ENCODE measurements around the gene PHF10.
"Not testable (repeated sequence)": the region's sequence is repeated elsewhere in the genome, so short reads cannot be mapped to it uniquely, and the experiment has no call there.

The PHF10 gene

DNA sequence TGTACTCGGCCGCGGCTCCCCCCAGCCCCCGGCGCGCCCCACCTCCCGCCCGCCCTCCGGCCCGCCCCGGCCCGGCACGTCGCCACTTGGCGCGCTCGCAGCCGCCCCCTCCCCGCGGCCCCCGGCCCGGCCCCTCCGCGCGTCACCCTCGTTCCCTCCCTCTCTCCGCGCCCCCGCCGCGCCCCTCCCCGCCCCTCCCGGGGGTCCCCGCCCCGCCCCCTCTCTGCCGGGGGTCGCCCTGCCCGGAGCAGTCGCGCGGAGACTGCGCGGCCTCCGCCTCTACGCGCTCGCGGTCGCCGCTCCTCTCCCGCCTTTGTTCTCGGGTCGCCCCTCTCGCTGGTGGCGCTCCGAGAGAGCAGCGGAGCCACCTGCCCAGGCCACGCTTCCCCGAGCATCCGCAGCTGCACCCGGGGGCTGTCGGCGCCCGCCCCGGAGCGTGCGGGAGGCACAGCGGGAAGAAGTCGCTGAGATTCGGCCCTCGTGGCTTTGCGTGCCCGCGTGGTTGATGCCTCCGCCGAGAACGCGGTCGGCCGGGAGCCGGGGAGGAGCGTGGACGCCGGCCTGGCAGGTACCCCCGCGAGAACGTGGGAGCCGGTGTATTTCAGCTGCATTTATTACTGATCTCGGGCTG is at the start of gene PHF10:
Gene PHF10 (minus strand): TSS at position 7 of the 631 bp plus-strand sequence. CDS start 569 bp downstream, outside the sequence.
- Mint-ChIP-seq H3K9me3 (no peaks in the 10 kb centered on the region), H3K27me3 (no peaks in the 10 kb centered on the region), H3K4me1 (peaks cover 28% of the 10 kb centered on the region), H3K27ac (ENCODE audit: low read depth) (peak within 1 kb of the TSS; percentile 91), H3K36me3 (ENCODE audit: insufficient read depth) (peaks cover 21% of the 10 kb centered on the region), H3K4me3 (peak within 1 kb of the TSS; percentile 84)
- DNase-seq (ENCODE audit: low spot score in 2 of 2) (peak; percentile 24 to 33), ATAC-seq (replicated peaks; ENCODE audit: extremely low read depth, poor library complexity, severe bottlenecking) (peak; percentile 37)

DNA sequence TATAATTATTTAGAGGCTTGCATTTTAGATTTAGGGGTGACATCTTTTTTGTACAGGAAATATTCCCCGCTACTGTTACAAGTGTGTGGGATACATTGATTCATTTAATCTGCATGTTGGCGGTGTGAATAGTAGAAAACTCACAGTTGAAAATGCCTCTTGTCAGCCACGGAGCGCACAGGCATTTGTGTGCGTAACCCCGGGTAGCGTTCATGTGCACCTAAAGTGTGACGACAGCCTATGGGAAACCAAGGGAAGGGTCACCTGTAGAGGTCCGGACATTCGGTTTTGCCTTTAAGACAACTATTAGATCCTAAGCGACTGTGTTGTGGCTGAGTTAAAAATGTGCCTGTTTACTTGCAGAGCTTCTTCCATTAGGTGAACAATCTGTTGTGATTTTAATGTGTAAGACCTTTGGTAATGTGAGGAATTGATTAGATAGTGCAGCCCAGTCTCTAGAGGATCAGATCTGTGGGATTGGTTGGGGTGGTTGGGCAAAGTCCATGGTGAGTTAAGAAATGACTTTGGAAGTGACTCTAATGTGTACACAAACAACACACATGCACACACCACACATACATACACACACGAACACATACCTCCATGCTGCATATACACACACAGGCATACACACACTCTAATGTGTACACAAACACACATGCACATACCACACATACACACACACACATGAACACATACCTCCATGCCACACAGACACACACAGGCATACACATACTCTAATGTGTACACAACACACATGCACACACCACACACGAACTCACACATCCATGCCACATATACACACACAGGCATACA is 42.8 kb upstream of the PHF10 start:
- DNase-seq (ENCODE audit: low spot score in 2 of 2) (no peak), ATAC-seq (replicated peaks; ENCODE audit: extremely low read depth, poor library complexity, severe bottlenecking) (no peak)
- Mint-ChIP-seq H3K36me3 (ENCODE audit: insufficient read depth) (peaks cover 38% of the 10 kb centered on the region), H3K4me1 (no peaks in the 10 kb centered on the region), H3K27ac (ENCODE audit: low read depth) (no peak overlapping the region), H3K27me3 (no peaks in the 10 kb centered on the region), H3K4me3 (no peak overlapping the region), H3K9me3 (no peaks in the 10 kb centered on the region)

- no peaks in the 10 kb centered on the region for H3K9me3 Mint-ChIP-seq
- no peak for ATAC-seq (replicated peaks; ENCODE audit: extremely low read depth, poor library complexity, severe bottlenecking)
- DNase-seq (ENCODE audit: low spot score in 2 of 2) = no peak
- no peaks in the 10 kb centered on the region for H3K4me1 Mint-ChIP-seq
- peaks cover 36% of the 10 kb centered on the region for H3K36me3 Mint-ChIP-seq (ENCODE audit: insufficient read depth)
- no peak overlapping the region for H3K27ac Mint-ChIP-seq (ENCODE audit: low read depth)
- H3K4me3 Mint-ChIP-seq = no peak overlapping the region
- H3K27me3 Mint-ChIP-seq = no peaks in the 10 kb centered on the region
These were observed 41.9 kb upstream of the PHF10 start for GRCh38 chr6:169766232-169766631.

GRCh38 chr6:169765789-169766188 is 41.5 kb upstream of the PHF10 start:
- H3K4me3 Mint-ChIP-seq; H3K27me3 Mint-ChIP-seq; DNase-seq (ENCODE audit: low spot score in 2 of 2); H3K9me3 Mint-ChIP-seq; H3K4me1 Mint-ChIP-seq; H3K27ac Mint-ChIP-seq (ENCODE audit: low read depth); ATAC-seq (replicated peaks; ENCODE audit: extremely low read depth, poor library complexity, severe bottlenecking): not testable (repeated sequence)
- H3K36me3 Mint-ChIP-seq (ENCODE audit: insufficient read depth) = peaks cover 38% of the 10 kb centered on the region

DNA sequence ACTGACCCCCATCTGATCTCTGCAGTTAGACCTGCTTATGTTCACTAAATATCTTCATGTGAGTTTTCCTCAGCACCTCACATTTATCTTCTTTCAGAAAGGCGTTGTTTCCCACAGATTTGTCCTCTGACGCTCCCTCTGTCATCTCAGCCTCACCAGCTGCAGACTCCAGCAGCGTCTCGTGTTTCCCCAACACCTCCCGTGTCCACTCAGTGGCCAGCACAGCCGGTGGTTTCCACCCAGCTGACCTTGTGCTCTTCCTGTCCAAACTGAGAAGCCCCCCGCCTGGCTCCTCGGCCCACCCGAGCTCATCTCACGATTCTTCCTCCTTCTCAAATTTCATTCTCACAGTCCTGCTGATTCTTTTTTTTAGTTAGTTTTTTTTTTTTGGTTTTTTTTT is 39.6 kb upstream of the PHF10 start:
- no peak for DNase-seq (ENCODE audit: low spot score in 2 of 2)
- Mint-ChIP-seq H3K4me1 (no peaks in the 10 kb centered on the region), H3K27me3 (no peaks in the 10 kb centered on the region), H3K27ac (ENCODE audit: low read depth) (no peak overlapping the region), H3K36me3 (ENCODE audit: insufficient read depth) (peaks cover 46% of the 10 kb centered on the region), H3K4me3 (no peak overlapping the region), H3K9me3 (no peaks in the 10 kb centered on the region)
- ATAC-seq (replicated peaks; ENCODE audit: extremely low read depth, poor library complexity, severe bottlenecking) = no peak

DNA sequence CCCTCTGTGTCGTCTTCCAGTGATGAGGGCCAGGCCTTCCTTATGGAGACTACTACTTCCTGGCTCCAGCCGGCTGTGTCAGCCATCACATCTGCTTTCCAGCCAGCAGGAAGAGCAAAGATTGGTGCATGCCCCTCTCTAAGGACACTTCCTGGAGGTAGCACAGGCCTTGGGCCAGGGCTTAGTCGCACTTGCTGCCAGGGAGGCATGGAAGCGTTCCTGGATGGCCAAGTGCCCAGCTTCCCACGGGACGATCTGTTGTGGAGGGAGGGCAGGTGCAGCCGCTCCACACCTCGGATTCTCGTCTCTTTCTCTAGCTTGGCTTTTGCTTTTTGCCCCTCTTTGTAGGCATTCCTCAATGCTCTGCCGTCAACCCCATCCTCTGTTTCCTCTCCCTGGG is 39.0 kb upstream of the PHF10 start:
- ATAC-seq (replicated peaks; ENCODE audit: extremely low read depth, poor library complexity, severe bottlenecking) (no peak), DNase-seq (ENCODE audit: low spot score in 2 of 2) (no peak)
- H3K27me3 Mint-ChIP-seq = no peaks in the 10 kb centered on the region
- peaks cover 45% of the 10 kb centered on the region for H3K36me3 Mint-ChIP-seq (ENCODE audit: insufficient read depth)
- no peaks in the 10 kb centered on the region for H3K9me3 Mint-ChIP-seq
- no peak overlapping the region for H3K4me3 Mint-ChIP-seq
- no peaks in the 10 kb centered on the region for H3K4me1 Mint-ChIP-seq
- H3K27ac Mint-ChIP-seq (ENCODE audit: low read depth) = no peak overlapping the region

DNA sequence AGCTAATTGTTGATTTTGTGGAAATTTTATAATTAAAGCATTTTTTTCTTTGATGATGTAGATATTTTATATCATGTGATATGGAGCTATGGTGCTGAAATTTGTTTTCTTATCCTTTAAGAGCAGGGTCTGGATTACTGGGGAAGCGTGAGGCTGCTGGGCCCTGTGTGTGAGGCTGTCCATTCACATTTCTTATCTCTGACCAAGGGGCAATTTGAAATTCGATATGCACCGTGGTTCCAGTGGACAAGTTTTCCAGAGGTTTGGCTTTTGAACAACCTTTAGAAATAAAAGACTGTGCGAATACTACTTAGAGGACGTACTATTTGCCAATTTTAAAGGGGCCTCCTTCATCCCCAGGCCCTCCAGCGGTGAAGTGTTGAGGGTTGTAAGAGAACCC is 30.9 kb upstream of the PHF10 start:
- peaks cover 24% of the 10 kb centered on the region for H3K4me1 Mint-ChIP-seq

GRCh38 chr6:169752074-169752623 is 27.8 kb upstream of the PHF10 start:
- H3K36me3 Mint-ChIP-seq (ENCODE audit: insufficient read depth) = peaks cover 9% of the 10 kb centered on the region
- H3K9me3 Mint-ChIP-seq = no peaks in the 10 kb centered on the region
- H3K4me1 Mint-ChIP-seq = peaks cover 30% of the 10 kb centered on the region
- peak overlapping the region; percentile 99 for H3K27ac Mint-ChIP-seq (ENCODE audit: low read depth)
- DNase-seq (ENCODE audit: low spot score in 2 of 2) (no peak), ATAC-seq (replicated peaks; ENCODE audit: extremely low read depth, poor library complexity, severe bottlenecking) (peak; percentile 44)
- no peaks in the 10 kb centered on the region for H3K27me3 Mint-ChIP-seq
- H3K4me3 Mint-ChIP-seq = peak overlapping the region; percentile 92

More for the DNA sequence above, 30.9 kb upstream of the PHF10 start:
- Mint-ChIP-seq H3K27me3 (no peaks in the 10 kb centered on the region), H3K4me3 (no peak overlapping the region), H3K9me3 (no peaks in the 10 kb centered on the region), H3K36me3 (ENCODE audit: insufficient read depth) (peaks cover 28% of the 10 kb centered on the region), H3K27ac (ENCODE audit: low read depth) (no peak overlapping the region)
- DNase-seq (ENCODE audit: low spot score in 2 of 2) = no peak
- ATAC-seq (replicated peaks; ENCODE audit: extremely low read depth, poor library complexity, severe bottlenecking) = no peak

GRCh38 chr6:169751242-169752073 is 27.2 kb upstream of the PHF10 start, which contains the start of the genes DYNLT2 and ERMARD:
Gene DYNLT2 (minus strand): TSS chr6:169751572. CDS start chr6:169751458, 114 bp downstream.
Gene ERMARD (plus strand): TSS chr6:169751622. CDS start chr6:169751658, 36 bp downstream.
- Mint-ChIP-seq H3K4me3 (peak within 1 kb of the TSS; percentile 92), H3K4me1 (peaks cover 30% of the 10 kb centered on the region), H3K27ac (ENCODE audit: low read depth) (peak within 1 kb of the TSS; percentile 99), H3K36me3 (ENCODE audit: insufficient read depth) (peaks cover 9% of the 10 kb centered on the region), H3K9me3 (no peaks in the 10 kb centered on the region), H3K27me3 (no peaks in the 10 kb centered on the region)
- DNase-seq (ENCODE audit: low spot score in 2 of 2) = peak; percentile 89 to 93
- ATAC-seq (replicated peaks; ENCODE audit: extremely low read depth, poor library complexity, severe bottlenecking) = peak; percentile 95

DNA sequence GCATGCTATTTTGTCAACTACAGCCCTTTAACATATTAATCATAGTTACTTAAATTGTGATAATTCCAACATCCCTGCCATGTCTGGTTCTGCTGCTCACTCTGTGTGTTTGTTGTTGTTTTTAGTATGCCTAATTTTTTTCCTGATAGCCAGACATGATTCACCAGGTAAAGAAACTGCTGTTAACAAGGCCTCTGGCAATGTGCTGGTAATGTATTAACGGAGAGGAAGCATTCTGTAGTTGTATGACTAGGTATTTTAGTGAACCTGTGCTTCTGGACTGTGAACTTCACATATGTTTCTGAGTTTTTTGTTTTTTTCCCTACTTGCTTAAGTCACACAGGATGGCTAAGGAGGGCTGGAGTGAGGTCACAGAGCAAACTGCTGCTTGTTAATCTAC is 22.3 kb upstream of the PHF10 start:
- ATAC-seq (replicated peaks; ENCODE audit: extremely low read depth, poor library complexity, severe bottlenecking) = no peak
- no peaks in the 10 kb centered on the region for H3K9me3 Mint-ChIP-seq
- no peak overlapping the region for H3K27ac Mint-ChIP-seq (ENCODE audit: low read depth)
- peaks cover 4% of the 10 kb centered on the region for H3K36me3 Mint-ChIP-seq (ENCODE audit: insufficient read depth)
- DNase-seq (ENCODE audit: low spot score in 2 of 2) = no peak
- H3K27me3 Mint-ChIP-seq = no peaks in the 10 kb centered on the region
- H3K4me1 Mint-ChIP-seq = peaks cover 17% of the 10 kb centered on the region
- H3K4me3 Mint-ChIP-seq = no peak overlapping the region

DNA sequence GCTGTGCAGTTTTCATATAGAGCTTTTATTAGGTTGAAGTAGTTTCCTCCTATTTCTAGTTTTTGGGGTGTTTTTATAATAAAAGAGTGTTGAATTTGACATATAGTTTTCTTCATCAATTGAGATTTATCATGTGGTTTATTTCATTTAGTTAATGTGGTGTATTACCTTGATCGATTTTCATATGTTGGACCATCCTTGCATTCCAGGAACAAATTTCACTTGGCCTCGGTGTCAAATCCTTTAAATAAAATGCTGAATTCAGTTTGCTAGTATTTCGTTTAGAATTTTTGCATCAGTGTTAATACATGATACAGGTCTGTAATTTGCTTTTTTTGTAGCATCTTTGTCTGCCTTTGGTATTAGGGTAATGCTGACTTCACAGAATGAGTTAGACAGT is 21.1 kb upstream of the PHF10 start:
- Mint-ChIP-seq H3K4me1 (peaks cover 7% of the 10 kb centered on the region), H3K36me3 (ENCODE audit: insufficient read depth) (no peaks in the 10 kb centered on the region), H3K27ac (ENCODE audit: low read depth) (no peak overlapping the region), H3K27me3 (no peaks in the 10 kb centered on the region), H3K9me3 (no peaks in the 10 kb centered on the region), H3K4me3 (no peak overlapping the region)
- ATAC-seq (replicated peaks; ENCODE audit: extremely low read depth, poor library complexity, severe bottlenecking) = no peak
- DNase-seq (ENCODE audit: low spot score in 2 of 2) = no peak

GRCh38 chr6:169741344-169741743 is 17.0 kb upstream of the PHF10 start:
- H3K27me3 Mint-ChIP-seq = peaks cover 14% of the 10 kb centered on the region
- DNase-seq (ENCODE audit: low spot score in 2 of 2) (no peak), ATAC-seq (replicated peaks; ENCODE audit: extremely low read depth, poor library complexity, severe bottlenecking) (no peak)
- H3K27ac Mint-ChIP-seq (ENCODE audit: low read depth) = no peak overlapping the region
- no peaks in the 10 kb centered on the region for H3K9me3 Mint-ChIP-seq
- H3K36me3 Mint-ChIP-seq (ENCODE audit: insufficient read depth) = no peaks in the 10 kb centered on the region
- no peaks in the 10 kb centered on the region for H3K4me1 Mint-ChIP-seq
- no peak overlapping the region for H3K4me3 Mint-ChIP-seq
